Activated effector memory CD4-positive, alpha-beta T cell treated with anti-CD3 and anti-CD28 coated beads, Interleukin-2, amount 50 U/mL, for 16 hours (primary cell): ENCODE results near the gene LIMCH1.
"Not testable (repeated sequence)": the region's sequence is repeated elsewhere in the genome, so short reads cannot be mapped to it uniquely, and the experiment has no call there.

ENCODE experiments used
- DNase-seq: peaks from one replicate; pipeline ENCODE4 v3.0.0-alpha.2; 2020

LIMCH1 gene

DNA sequence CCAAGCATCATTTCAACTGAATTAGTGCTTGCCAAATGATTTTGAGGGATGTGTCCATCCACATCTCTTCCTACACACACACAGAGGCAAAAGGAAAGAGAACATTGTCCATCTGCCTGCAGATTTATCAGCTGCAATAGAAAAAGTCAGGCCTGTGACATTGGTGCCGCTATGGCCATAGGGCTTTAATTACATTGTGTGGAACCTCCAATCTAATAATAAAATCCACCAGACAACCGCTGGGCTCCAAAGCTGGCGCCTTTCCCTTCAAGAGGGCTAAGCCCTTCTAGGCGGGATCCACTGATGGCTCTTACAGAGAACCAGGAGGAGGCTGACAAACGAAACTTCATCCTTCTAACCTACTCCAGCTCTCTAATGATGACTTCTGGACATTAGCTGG, 150.0 kb downstream of the LIMCH1 start:
- DNase-seq, result no peak

DNA sequence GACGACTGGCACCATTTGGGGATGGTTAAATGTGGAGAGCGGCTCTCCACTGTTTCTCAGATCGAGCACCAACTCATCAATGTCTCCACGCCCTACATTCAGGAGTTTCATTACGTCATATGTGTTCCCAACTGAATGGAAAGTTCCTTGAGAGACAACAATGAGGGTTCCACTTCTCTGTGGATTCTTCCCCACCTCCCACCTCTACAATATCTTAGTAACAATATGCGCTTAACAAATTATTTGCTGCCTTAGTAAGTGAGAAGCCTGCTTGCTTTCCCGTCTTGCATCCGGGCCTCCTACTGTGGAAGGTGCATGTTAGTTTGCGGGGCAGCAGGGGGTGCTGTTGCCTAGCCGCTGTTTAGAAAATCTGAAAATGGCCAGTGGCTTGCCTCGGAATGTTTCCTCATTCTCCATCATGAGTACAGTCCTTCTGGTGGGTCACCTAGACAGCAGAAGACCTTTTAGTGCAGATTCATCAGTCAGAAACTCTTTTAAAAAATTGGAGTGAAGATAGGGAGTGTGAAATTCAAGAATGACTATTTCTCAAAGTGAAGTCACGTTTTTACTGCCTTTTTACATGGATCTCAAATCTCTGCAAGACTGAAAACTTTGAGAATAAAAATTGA, 154.9 kb downstream of the LIMCH1 start:
- peak; percentile 68 for DNase-seq

DNA sequence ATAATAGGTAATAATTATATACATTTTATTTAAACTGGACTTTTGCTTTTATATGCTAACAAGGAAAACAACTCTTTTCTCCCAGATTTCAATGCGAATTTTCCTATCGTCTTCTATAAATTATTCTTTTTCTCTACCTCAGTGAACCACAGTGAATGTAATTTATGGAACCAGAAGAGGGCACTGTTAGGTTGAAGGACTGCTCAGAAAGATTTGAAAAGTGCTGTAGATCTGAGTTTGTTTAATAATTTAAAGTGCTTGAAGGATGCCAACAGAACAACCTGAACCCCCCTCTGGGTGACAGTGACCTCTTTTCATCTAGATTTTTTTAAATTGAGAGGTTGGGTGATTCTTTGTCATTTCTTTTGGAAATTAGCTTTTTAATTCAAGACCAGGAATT, 155.7 kb downstream of the LIMCH1 start:
- DNase-seq, result no peak

DNA sequence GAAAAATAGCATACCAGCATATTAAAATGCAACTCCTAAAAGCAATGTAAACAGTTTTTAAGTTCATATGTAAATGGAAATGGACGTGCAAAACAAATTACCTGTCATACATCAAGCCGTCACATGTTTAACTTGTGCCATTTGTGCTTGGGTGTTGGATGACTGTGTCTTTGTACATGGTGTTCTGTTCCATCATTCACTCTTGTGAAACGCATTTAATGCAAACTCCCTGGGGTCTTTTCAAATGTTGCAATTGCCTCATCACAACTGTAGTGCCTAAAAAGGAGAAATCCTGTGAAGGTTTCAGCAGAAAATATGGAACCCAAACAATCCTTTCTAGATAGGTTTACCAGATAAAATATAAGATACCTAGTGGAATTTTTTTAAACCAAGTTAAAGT, 158.2 kb downstream of the LIMCH1 start:
- no peak for DNase-seq

DNA sequence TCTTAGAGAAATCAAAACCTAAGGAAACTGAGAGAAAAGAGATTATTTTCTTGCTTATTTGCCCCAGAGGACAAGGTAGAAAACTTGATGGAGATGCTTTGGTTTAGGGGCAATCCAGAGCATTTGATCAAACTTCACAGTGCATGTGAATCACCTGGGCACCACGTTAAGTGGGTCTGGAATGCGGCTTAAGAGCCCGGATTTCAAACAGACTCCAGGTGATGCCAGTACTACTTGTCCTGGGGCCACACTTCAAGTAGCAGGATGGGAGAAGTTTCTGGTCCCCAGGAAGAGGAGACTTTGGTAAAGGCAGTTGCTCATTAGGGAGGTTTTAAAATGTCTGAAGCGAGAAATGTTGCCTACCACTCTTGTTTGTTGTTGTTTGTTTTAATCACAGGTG, 158.8 kb downstream of the LIMCH1 start:
- DNase-seq, result no peak

DNA sequence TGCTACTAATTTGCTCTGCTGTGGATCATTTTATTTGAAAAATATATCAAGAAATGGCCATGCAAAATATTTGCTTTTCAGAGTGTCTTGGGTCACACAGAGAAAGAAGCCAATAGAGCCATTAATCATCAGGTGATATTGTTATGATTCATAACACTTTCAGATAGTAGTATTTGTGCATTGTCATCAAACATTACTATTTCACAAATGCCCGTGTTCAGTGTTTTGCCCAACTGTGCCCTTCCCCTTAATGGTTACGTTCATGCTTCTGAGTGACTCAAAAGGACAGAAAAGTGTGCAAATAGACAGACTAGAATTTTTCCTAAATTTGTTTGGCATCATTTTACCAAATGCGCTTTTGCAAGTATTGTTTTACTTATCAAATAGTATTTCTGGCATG, 164.0 kb downstream of the LIMCH1 start:
- no peak for DNase-seq

DNA sequence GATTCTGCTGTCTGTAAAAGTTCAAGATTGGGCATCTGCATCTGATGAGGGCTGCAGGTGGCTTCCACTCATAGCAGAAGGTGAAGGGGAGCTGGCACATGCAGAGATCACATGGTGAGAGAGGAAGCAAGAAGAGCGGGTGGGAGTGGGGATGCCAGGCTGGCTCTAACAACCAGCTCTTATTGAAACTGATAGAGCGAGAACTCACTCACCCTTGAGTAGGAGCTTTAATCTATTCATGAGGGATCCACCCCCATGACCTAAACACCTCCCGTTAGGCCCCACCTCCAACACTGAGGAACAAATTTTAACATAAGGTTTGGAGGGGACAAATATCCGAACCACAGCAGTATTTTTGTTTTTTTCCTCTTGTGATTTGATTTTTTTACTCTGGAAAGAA, 164.8 kb downstream of the LIMCH1 start:
- DNase-seq, result no peak

DNA sequence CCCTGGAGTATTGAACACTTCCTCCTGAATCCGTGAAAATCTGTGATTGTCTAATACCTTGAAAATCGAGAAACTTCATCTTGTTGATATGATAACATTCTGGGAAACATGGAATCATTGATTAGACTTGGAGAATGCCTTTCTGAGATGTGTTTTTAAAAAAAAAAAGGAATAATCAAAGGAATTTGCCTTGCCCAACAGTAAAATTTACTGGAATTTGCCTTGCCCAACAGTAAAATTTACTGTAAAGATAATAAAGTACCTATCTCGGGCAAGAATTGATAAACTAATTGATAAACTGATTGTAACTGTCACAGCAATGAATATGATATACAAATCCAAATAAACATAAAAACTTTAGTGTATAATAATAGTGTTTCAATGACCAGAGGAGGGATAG, 165.8 kb downstream of the LIMCH1 start:
- DNase-seq, result no peak

DNA sequence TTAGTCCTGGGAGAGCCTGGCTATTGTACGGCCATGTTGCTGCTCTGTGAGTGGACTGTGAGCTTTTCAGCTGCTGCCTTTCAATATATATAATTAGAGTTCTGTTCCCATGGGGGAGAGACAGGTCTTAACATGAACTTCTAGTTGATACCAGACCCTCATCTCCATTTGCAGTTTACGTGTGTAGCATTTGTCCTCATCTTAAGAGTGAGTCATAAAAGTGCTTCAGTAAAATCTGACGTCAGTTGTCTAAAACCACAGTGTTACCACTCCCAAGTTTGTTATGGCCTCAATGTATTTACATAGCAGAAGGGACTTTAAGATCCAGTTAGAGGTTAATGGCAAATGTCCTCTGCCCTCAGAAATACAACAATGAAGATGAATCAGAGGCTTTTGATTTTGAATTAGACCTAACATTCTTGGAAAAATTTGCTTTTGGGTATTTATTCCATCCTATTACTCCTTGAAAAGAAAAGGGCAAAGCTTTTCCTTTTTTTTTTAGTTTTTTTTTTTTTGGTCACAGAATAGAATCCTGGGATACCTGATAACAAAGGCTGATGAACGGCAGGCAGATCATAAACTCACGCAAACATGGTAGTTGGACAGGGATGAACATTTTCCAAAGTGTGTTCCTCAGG, 172.0 kb downstream of the LIMCH1 start:
- DNase-seq, result no peak

DNA sequence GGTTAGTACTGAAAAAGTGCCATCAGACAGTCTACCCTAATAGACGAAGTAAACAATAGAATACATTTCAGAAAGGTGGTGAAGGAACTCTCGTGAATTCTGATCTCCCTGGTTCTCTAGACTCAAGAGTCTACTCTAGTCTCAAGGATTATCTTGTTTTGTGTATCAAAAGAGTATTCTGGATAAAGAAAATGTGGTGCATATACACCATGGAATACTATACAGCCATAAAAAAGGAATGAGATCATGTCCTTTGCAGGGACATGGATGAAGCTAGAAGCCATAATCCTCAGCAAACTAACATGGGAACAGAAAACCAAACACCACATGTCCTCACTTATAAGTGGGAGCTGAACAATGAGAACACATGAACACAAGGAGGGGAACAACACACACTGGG, 173.7 kb downstream of the LIMCH1 start:
- not testable (repeated sequence) for DNase-seq

DNA sequence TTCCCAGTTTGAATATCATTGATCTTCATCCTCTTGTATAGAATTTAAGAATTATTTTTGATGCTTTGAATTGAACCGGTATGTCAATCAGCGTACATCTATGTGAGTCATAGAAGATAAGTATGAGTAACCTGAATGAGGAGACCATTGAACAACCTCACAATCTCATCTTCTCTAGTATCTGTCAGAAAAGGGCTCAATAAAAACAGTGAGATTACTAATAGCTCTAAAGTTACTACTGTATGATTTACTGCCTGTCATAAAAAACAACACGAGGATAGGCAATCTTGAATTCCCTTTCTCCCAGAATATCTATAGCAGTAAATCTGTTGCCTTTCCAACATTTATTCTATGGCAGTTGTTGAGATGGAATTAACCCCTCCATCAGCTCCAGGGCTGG, 174.5 kb downstream of the LIMCH1 start:
- no peak for DNase-seq

DNA sequence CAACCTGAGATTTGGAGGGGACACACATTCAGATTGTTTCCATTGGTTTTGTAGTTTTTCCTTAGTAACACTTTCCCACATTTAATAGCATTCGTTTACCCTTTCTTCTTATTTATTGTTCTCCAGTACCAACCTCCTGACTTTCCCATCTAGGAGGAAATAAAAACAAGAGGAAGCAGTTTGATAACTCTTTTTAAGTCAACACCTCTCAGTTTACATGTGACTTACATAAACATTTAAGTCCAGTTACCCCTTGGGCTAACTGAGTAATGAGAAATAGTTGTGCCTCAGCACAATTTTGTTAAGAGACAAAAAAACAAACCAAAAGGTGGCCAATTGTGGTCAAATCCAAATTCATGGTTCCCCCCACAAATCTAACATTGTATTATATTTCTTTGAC, 175.8 kb downstream of the LIMCH1 start:
- no peak for DNase-seq

DNA sequence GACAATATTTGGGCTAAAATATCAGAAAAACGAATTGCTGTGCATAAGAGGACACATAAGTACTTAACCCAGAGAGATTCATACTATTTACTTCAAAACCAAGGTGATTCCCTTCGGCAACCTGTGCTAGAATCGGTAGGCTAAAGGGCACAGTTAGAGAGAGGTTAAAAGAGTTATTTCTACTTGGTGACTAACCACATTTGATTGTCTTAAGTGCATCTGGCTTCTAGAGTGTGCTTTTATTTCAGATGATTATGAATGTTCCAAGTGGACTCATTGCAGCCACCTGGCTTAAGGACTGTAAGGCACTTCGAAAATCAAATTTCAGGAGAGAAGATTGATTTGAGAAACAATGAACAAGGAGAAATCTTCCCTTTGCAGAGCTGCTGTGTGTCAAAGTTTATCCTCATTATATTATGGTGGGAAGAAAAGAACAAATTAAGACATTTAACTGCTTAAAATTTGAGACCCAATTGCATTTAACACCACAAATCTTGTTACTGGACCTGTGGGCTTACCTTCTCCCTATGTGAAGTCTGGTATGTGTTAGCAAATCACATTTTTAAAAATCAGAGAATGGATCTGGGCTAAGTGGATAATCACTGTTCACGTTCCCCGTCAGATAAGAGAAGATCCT, 176.5 kb downstream of the LIMCH1 start:
- DNase-seq, result no peak

DNA sequence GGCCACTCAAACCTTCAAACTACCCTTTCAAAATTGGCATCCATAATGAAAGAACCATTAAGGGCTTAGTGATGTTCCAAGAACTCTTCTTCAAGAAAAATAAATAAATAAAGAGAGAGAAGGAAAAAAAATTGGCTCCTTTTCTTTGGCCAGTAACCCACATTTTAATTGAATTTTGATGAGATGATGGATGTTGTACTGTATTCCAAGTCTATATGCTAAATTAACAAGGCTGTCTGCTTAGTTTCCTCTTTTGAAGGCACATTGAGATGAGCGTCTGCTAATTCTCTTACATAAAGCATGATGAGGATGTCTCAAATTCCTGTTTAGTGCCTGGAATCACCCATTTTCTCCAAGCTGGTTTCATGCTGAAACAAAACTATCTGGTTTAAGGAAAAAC, 177.2 kb downstream of the LIMCH1 start:
- no peak for DNase-seq

DNA sequence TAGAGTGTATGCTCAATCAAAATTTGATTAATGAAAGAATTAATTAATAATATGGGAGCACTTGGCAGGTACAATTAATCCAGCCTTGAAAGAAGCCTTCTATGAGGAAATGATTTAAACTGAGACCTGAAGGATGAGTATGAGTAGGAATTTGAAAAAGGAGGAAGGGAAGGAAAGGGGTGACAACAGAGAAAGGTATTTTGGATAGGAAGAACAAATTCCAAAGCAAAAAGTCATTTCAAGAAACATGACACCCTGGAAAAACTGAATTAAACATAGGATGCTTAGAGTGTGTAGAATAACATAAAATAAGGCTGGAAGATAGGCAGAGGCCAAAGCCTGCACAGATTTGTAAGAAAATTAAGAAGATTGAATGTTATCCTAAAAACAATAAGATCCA, 180.9 kb downstream of the LIMCH1 start:
- no peak for DNase-seq

DNA sequence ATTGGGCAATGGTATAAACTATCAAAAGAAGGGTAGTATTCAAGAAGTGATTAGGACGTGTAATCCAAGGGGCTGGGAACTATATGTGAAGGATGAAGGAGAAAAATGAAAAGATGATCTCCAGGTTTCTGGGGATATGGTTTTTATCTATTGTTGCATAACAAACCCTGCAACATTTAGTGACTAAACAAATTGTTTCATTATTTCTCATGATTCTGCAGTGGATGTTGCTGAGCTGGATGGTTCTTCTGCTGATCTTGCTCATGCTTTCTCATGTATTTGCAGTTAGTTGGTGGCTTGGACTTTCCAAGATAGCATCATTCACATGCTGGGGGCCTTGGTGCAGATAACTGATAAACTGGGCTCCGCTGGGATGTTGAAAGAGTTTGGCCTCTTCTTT, 181.5 kb downstream of the LIMCH1 start:
- no peak for DNase-seq

DNA sequence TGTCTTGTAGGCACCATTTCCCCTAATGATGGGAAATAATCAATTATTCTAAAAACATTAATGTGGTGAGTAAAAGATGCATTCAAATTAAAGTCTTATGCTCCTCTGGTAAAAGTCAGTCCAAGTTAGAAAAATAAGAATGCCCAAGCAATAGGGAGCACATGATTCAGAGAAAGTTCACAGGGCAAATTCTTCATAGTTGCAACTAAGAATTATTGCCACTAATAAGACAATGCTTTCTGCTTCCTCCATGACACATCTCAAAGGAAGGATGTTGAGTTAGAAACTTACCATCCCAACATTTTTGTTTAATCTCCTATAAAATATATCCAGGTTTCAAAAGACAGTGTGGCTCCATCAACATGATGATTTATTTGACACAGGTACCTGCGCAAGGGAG, 184.2 kb downstream of the LIMCH1 start:
- DNase-seq, result no peak

DNA sequence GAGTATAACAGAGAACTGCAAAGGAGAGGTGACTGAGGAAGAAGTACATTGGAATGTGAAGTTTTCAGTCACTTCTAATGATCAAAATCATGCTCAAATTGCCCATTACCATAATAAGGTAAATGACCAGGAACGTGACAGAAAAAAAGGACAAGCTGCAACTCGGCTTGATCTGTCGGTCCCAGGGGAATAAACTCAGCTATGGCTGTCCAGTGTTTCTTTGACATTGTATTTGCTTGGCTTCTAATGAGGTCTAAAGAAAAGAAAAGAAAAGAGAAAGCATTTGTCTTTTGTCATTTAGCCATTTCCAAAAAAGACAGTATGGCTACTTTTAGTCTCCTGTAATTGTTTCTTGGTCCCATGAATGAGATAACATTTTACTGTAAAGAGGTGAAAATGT, 185.3 kb downstream of the LIMCH1 start:
- DNase-seq, result no peak

DNA sequence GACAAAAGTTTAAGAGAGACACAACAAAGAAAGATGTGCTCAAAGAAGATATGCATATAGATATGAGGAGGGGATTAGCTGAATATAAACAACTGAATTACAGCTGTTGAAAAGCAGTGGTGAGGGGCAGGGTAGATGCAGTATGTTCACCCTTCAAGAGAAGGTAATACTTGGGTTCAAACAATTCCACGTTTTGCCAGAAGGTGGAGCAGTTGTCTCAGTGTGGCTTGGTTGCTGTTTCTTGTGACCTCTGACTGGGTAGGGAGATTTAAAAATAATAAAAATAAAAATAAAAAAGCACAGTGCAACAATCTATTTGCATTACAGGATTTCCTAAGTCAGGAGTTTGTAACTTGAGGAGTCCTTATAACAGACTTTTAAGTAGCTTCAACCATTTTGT, 187.3 kb downstream of the LIMCH1 start:
- no peak for DNase-seq

DNA sequence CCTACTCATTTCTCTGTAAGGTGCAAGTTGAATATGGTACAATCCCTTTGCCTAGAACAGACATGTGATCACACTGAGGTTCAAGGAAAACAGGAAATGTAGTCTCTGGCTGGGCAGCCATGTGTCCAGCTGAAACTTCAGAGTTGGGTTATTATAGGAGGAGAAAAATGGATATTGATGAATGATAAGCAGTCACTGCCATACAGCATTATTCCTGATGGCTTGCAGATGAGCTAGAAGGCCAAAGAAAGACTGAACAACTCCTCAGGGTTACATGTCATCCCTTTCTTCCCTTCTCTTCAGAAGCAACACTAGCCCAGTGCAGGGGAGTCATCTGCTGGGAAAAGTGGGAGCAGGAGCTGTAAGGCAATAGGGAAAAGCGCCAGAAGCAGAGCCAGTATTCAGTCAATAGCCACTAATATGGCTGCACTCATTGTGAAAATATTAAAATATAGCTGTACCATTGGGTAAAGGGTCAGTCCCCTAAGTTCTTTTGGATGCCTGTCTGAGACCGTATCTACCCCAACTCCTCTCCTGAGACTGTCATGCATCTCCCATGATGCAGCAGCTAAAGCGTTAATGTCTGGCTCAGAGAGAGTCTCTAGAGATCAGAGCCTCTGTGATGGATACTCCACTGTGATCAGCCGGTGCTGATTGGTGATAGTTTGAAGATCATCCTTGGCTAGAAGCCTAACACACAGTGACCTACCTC, 190.1 kb downstream of the LIMCH1 start:
- no peak for DNase-seq

DNA sequence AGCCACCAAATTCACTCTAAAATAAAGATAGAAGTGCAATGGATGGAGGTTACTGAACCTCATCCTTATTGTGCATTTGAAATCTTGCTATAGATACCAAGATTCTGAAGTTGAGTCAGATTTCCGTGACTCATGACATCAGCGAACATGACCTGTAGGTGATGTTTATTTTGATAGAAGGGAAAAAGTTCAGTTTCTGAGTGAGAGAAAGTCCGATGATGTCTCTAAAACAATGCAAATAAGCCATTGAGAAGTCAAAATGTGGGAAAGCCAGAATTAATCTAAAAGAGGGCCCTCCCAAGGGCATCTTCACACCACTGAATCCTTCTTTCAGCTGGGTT, 190.6 kb downstream of the LIMCH1 start:
- DNase-seq, result no peak

DNA sequence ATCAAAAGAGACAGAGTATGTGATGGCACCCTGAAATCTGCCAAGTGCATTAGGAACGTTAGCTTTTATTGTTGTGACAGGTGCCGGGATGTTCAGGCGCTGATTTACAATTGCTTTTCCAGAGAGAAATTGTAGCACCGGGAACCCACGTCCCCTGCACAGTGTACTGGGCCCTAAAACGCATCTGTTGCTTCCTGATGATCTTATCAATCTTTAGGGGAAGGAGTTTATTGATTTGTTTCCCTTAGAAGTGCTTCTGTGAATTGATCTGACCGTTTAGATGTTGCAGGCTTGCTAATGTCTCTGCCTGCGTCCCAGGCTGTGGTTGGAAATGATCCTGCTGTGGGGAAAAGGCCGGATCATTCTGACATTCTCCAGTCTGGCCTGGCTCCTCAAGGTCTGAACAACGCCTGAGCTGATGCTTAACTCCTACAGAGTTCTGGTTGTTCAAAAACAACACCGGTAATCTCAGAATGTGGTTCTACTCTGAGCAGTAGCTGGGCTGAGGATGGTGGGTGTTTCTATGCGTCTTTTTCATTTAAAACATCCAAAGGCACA, 193.7 kb downstream of the LIMCH1 start:
- no peak for DNase-seq

DNA sequence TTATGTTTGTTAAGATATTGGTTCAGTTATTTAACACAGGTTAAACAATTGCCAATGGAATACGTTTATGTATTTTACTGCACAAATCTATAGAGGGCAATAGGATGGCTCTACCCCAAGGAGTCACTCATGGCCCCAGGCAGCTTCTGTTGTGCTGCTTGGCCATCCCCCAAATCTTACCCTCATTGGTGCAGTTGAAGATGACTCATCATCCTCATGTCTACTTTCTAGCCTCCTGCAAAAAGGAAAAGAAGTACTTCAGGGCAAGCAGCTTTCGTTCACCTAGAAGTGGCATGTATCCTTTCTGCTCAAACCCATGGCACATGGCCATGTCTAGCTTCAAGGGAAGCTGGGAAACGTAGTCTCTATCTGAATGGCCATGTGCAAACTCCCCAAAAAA, 196.4 kb downstream of the LIMCH1 start:
- DNase-seq, result no peak

DNA sequence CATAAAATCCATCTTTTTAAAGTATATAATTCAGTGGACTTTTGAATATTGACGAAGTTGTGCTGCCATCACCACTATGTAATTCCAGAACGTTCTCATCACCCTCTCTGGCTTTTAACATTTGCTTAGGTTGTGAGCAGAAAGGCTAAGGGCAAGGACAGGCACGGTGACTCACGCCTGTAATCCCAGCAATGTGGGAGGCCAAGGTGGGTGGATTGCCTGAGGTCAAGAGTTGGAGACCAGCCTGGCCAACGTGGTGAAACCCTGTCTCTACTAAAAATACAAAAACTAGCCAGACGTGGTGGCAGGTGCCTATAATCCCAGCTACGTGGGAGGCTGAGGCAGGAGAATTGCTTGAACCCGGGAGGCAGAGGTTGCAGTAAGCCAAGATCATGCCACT, 199.5 kb downstream of the LIMCH1 start:
- not testable (repeated sequence) for DNase-seq
